Stimulated activated CD8-positive, alpha-beta memory T cell treated with anti-CD3 and anti-CD28 coated beads, Interleukin-7, amount 100 ng/mL, for 1 hour (primary cell): ENCODE measurements around the gene PXDN.

Experiments used
- DNase-seq, 2 donors: peaks; one replicate each; pipeline ENCODE4 v3.0.0-alpha.2; 2020; ENCODE audit warnings: low read depth in 2 of 2

PXDN gene

GRCh38 chr2:1650085-1650872 is 94.0 kb downstream of the PXDN start:
- no peak for DNase-seq

GRCh38 chr2:1649103-1650084 is 94.9 kb downstream of the PXDN start:
- DNase-seq, result no peak

- DNase-seq, result no peak
These were observed 95.8 kb downstream of the PXDN start for GRCh38 chr2:1648241-1649102.

- no peak for DNase-seq
These were observed 96.7 kb downstream of the PXDN start for GRCh38 chr2:1647417-1648240.

GRCh38 chr2:1645761-1646476 is 98.4 kb downstream of the PXDN start:
- DNase-seq, result no peak

GRCh38 chr2:1644427-1644826 is 99.9 kb downstream of the PXDN start:
- DNase-seq, result no peak

GRCh38 chr2:1642993-1643619 is 101.2 kb downstream of the PXDN start:
- no peak for DNase-seq

- DNase-seq, result no peak
These were observed 102.1 kb downstream of the PXDN start for GRCh38 chr2:1642066-1642861.

GRCh38 chr2:1641523-1641922 is 102.8 kb downstream of the PXDN start:
- DNase-seq, result no peak

- DNase-seq, result no peak
These were observed 103.8 kb downstream of the PXDN start for GRCh38 chr2:1640301-1641135.

GRCh38 chr2:1639086-1639858 is 105.0 kb downstream of the PXDN start:
- DNase-seq, result no peak

- DNase-seq, result no peak
These were observed 105.9 kb downstream of the PXDN start for GRCh38 chr2:1638281-1638860.

GRCh38 chr2:1636791-1637415 is 107.4 kb downstream of the PXDN start:
- DNase-seq, result no peak

GRCh38 chr2:1635823-1636222 is 108.5 kb downstream of the PXDN start:
- no peak for DNase-seq

- no peak for DNase-seq
These were observed 109.5 kb downstream of the PXDN start for GRCh38 chr2:1634681-1635341.
